Ishikawa (cell line): ENCODE data around the gene ALDH3B1.

ENCODE experiments used
- EGR1 ChIP-seq: IDR thresholded peaks from 2 replicates; pipeline ENCODE4 v1.6.1; 2012
- EP300 ChIP-seq: IDR thresholded peaks from 2 replicates; pipeline ENCODE4 v1.6.1; 2012; ENCODE audit warnings: borderline replicate concordance
- FOXM1 ChIP-seq: IDR thresholded peaks from 2 replicates; pipeline ENCODE4 v1.6.1; 2012; ENCODE audit warnings: low read depth, borderline replicate concordance
- MAX ChIP-seq: IDR thresholded peaks from 2 replicates; pipeline ENCODE4 v1.6.1; 2012
- NFIC ChIP-seq: IDR thresholded peaks from 2 replicates; pipeline ENCODE4 v1.6.1; 2012
- REST ChIP-seq: IDR thresholded peaks from 2 replicates; pipeline ENCODE4 v1.6.1; 2012; ENCODE audit warnings: low read depth, mild to moderate bottlenecking
- TAF1 ChIP-seq: IDR thresholded peaks from 2 replicates; pipeline ENCODE4 v1.6.1; 2012; ENCODE audit warnings: low read depth, mild to moderate bottlenecking
- TEAD4 ChIP-seq: IDR thresholded peaks from 2 replicates; pipeline ENCODE4 v1.6.1; 2012
- USF1 ChIP-seq: IDR thresholded peaks from 2 replicates; pipeline ENCODE4 v1.6.1; 2012

GRCh38 chr11:68024508-68024907, 14.4 kb downstream of the ALDH3B1 start:
- TF ChIP-seq EP300 (no peak), FOXM1 (no peak), EGR1 (no peak), TAF1 (no peak), REST (no peak), USF1 (no peak), NFIC (no peak), TEAD4 (no peak), MAX (no peak)
